CD4-positive, alpha-beta memory T cell (primary cell): ENCODE results near the gene CAMKK1. TPM values are rescaled to one million over a fixed set of nuclear protein-coding genes. Genes with fewer than 3 reads are reported as not detected.
A peak's percentile ranks its signal among the peaks of the same experiment; 100 is the strongest.

Experiments used
- CTCF ChIA-PET: fragments of 350-600 bp; sonication (Branson Sonifier 250); formaldehyde crosslinking; loops from one replicate; lab custom pipeline; 2021; ENCODE audit warnings: inconsistent platforms; ENCODE audit not compliant: partially characterized antibody; lab: Charles Lee
- POLR2A ChIA-PET: fragments of 350-600 bp; sonication (Branson Sonifier 250); formaldehyde crosslinking; loops from one replicate; lab custom pipeline; 2021; ENCODE audit not compliant: partially characterized antibody; lab: Charles Lee
- DNase-seq, 5 donors: peaks; one replicate each; pipeline versions ENCODE4 v3.0.0 to v3.0.0-alpha.2; 2020 to 2022; ENCODE audit warnings: mixed read lengths in 1 of 5
- H3K27ac ChIP-seq: one replicate; pipeline ENCODE4 v1.7.0; 2013; ENCODE audit warnings: low read depth, low read length
- H3K27me3 ChIP-seq: 2 replicates; pipeline ENCODE4 v1.7.0; 2013; ENCODE audit warnings: mild to moderate bottlenecking, low read length, moderate library complexity; ENCODE audit not compliant: insufficient read depth
- H3K36me3 ChIP-seq: 2 replicates; pipeline ENCODE4 v1.7.0; 2013; ENCODE audit warnings: mild to moderate bottlenecking, low read length, moderate library complexity; ENCODE audit not compliant: insufficient read depth
- H3K4me1 ChIP-seq: 2 replicates; pipeline ENCODE4 v1.7.0; 2013; ENCODE audit warnings: mild to moderate bottlenecking, low read length, moderate library complexity; ENCODE audit not compliant: insufficient read depth
- H3K4me3 ChIP-seq, 2 donors: one replicate each; pipeline ENCODE4 v1.7.0; 2013; ENCODE audit warnings: low read length in 2 of 2, mild to moderate bottlenecking in 1 of 2
- H3K9me3 ChIP-seq, 2 donors: one replicate each; pipeline ENCODE4 v1.7.0; 2013; ENCODE audit warnings: low read length in 2 of 2, control low read depth in 1 of 2; ENCODE audit not compliant: control insufficient read depth in 1 of 2
- H3K27ac Mint-ChIP-seq, 7 donors: one replicate each; pipeline ENCODE4 v1.8.0; 2020 to 2021; ENCODE audit warnings: mixed read lengths in 7 of 7, mild to moderate bottlenecking in 6 of 7, inconsistent platforms in 3 of 7, moderate library complexity in 3 of 7
- H3K27me3 Mint-ChIP-seq, 2 donors: one replicate each; pipeline ENCODE4 v1.8.0; 2020 to 2021; ENCODE audit warnings: mixed read lengths in 2 of 2
- H3K36me3 Mint-ChIP-seq, 2 donors: one replicate each; pipeline ENCODE4 v1.8.0; 2020 to 2021; ENCODE audit warnings: mixed read lengths in 2 of 2, inconsistent platforms in 1 of 2, mild to moderate bottlenecking in 1 of 2
- H3K4me1 Mint-ChIP-seq, 4 donors: one replicate each; pipeline ENCODE4 v1.8.0; 2020 to 2021; ENCODE audit warnings: mixed read lengths in 4 of 4, mild to moderate bottlenecking in 1 of 4
- H3K4me3 Mint-ChIP-seq, 8 donors: one replicate each; pipeline ENCODE4 v1.8.0; 2020 to 2021; ENCODE audit warnings: mixed read lengths in 8 of 8, mild to moderate bottlenecking in 7 of 8, moderate library complexity in 6 of 8, inconsistent platforms in 3 of 8
- H3K9me3 Mint-ChIP-seq, 8 donors: one replicate each; pipeline ENCODE4 v1.8.0; 2020 to 2021; ENCODE audit warnings: mixed read lengths in 8 of 8, mild to moderate bottlenecking in 5 of 8, inconsistent platforms in 3 of 8, moderate library complexity in 1 of 8
- intact Hi-C: fragments of 100-400 bp; cut with micrococcal nuclease; formaldehyde crosslinking; loops from one replicate; pipeline ENCODE4 v1.15.1; 2023
- polyA plus RNA-seq, 2 donors: library from polyadenylated mRNA; unstranded; fragments of 300-500 nt; fragmentation: Illumina TruSeq; gene quantifications; one replicate each; pipeline ENCODE4 v1.2.3, GENCODE V29; 2021
- total RNA-seq, 2 experiments: library from RNA; stranded (reverse); gene quantifications; one replicate each; pipeline ENCODE4 v1.2.3, GENCODE V29; 2021

The CAMKK1 gene
- total and polyA plus RNA-seq, 4 experiments from 2014 or later = 0.18 to 3.5 (median 3.0) TPM

DNA sequence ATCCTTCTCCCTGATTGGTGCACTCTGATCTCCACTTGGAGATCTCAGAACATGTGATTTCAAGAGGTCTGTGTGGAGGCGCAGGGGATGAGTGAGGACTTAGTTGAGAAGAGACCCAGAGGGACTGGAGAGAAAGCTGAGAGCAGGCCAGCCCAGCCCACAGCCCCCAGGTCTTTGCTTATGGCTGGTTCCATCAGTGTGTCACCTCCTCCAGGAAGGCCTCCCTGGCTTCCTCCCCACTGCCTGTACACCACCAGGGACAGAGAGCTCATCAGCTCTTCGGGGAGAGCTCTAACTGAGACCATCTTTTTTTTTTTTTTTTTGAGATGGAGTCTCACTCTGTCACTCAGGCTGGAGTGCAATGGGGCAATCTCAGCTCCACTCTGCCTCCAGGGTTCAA is 20.0 kb upstream of the CAMKK1 start:
- Mint-ChIP-seq H3K27me3 (no peaks in the 10 kb centered on the region), H3K4me1 (peaks cover 13 to 62% (median 36%) of the 10 kb centered on the region in 4 donors), H3K4me3 (no peak overlapping the region), H3K27ac (peak overlapping the region in 4 of 7 donors; percentile 30 to 89 (median 66)), H3K36me3 (no peaks in the 10 kb centered on the region), H3K9me3 (no peaks in the 10 kb centered on the region)
- no peaks in the 10 kb centered on the region for H3K27me3 ChIP-seq
- no peak for DNase-seq
- H3K4me3 ChIP-seq = no peak overlapping the region
- no peak overlapping the region for H3K27ac ChIP-seq
- CTCF ChIA-PET = interaction anchor here (0.5 to 6.4 kb wide), 20 partner anchors 9 to 500 kb away, joined by 3 to 138 read pairs (median 10); partner anchors contain the start of gene ATP2A3
- H3K4me1 ChIP-seq = peaks cover 46% of the 10 kb centered on the region
- no peaks in the 10 kb centered on the region for H3K36me3 ChIP-seq
- no peaks in the 10 kb centered on the region for H3K9me3 ChIP-seq
- POLR2A ChIA-PET = interaction anchor here (1.1 to 3.7 kb wide), 4 partner anchors 52 to 121 kb away, joined by 3 to 22 read pairs (median 5); partner anchors contain the start of gene ATP2A3
- intact Hi-C loops = loop anchor here (1.0 to 10.0 kb wide), 3 partner anchors 51 to 176 kb away; no protein-coding TSS in a partner anchor

DNA sequence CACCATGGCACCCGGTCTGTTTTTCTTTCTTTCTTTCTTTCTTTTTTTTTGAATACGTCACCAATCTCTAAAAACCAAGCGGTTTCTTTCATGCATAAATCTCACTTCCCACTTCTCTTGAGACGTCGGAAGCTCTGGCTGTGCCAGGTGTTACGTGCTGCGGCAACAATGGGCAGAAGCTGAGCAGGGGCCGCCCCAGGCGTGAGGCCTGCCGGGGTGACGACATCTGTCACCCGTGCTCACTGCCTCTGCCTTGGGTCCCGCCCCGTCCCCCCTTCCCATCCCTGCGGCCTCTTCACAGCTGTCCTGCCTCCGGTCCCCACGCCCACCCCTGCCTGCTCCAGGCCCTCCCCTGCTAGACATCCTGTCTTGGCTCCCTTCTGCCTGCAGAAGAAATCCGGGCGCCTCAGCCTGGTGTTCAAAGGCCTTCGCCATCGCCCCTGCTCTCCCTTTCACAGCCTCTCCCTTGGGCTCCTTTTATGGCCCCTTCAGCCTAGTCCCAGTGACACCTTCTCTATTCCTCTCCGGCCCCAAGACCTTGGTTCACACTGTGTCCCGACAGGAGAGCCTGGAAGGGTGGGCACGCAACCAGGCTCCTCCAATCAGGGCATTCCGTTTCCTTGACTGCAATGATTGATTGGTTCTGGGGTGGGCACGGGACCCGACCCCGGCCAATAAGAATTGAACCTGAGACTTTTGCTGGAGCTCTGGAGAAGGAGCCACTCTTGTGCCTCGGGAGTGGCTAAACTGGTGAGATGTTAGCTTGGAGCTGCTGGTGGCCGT is 18.6 kb upstream of the CAMKK1 start:
- Mint-ChIP-seq H3K4me3 (peak overlapping the region; percentile 29 to 79 (median 58)), H3K36me3 (no peaks in the 10 kb centered on the region), H3K27me3 (no peaks in the 10 kb centered on the region), H3K9me3 (no peaks in the 10 kb centered on the region), H3K27ac (peak overlapping the region; percentile 80 to 97 (median 94)), H3K4me1 (peaks cover 10 to 49% (median 29%) of the 10 kb centered on the region in 4 donors)
- H3K36me3 ChIP-seq = no peaks in the 10 kb centered on the region
- DNase-seq = peak; percentile 68 to 89 (median 75)
- CTCF ChIA-PET = interaction anchor here (0.6 to 6.4 kb wide), 3 partner anchors 9 to 174 kb away, joined by 4 to 138 read pairs (median 5); no protein-coding TSS in a partner anchor
- intact Hi-C loops = loop anchor here (5.0 to 10.0 kb wide), 2 partner anchors 49 to 163 kb away; no protein-coding TSS in a partner anchor
- no peaks in the 10 kb centered on the region for H3K9me3 ChIP-seq
- peaks cover 34% of the 10 kb centered on the region for H3K4me1 ChIP-seq
- no peaks in the 10 kb centered on the region for H3K27me3 ChIP-seq
- POLR2A ChIA-PET = interaction anchor here (1.0 to 3.7 kb wide), 2 partner anchors 53 to 88 kb away, joined by 4 to 22 read pairs; partner anchors contain the start of gene ATP2A3
- H3K4me3 ChIP-seq = no peak overlapping the region
- peak overlapping the region; percentile 48 for H3K27ac ChIP-seq

DNA sequence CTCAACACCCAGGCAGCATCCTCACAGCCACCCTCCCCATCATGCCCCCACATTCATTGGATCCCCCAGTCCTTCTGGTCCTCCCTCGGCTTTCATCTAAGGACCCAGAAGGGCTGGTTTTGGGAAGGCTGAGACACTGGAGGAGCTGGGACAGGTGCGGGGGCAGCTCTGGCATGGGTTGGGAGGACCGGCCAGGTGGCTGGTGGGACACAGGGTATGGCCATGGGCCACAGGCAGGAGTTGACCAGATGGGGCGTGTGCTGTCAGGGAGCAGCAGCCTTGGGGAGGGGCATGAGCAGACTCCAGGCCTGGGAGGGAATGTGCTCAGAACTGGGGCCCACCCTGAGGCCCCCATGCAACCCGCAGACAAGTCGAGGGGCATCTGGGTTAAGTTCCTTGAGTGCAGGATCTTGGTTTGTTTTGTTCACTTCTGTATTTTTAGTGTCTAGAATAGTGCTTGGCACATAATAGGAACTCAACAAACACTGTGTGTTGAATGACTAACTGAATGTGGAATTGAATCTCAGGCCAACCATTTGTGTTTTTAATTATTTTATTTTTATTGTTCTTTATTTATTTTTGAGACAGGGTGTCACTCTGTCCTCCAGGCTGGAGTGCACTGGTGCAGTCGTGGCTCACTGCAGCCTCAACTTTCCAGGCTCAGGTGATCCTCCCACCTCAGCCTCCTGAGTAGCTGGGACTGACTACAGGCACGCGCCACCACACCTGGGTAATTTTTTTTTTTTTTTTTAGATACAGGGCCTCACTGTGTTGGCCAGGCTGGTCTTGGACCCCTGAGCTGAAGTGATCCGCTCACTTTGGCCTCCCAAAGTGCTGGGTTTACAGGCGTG is 17.8 kb upstream of the CAMKK1 start:
- Histone ChIP-seq H3K4me3 (no peak overlapping the region), H3K4me1 (peaks cover 26% of the 10 kb centered on the region), H3K27ac (peak overlapping the region; percentile 28), H3K27me3 (no peaks in the 10 kb centered on the region), H3K36me3 (no peaks in the 10 kb centered on the region), H3K9me3 (no peaks in the 10 kb centered on the region)
- H3K4me3 Mint-ChIP-seq = peak overlapping the region; percentile 29 to 74 (median 58)
- H3K36me3 Mint-ChIP-seq = no peaks in the 10 kb centered on the region
- peaks cover 10 to 40% (median 23%) of the 10 kb centered on the region in 4 donors for H3K4me1 Mint-ChIP-seq
- H3K27ac Mint-ChIP-seq = peak overlapping the region; percentile 80 to 97 (median 94)
- intact Hi-C loops = loop anchor here (5.0 to 10.0 kb wide), 2 partner anchors 48 to 164 kb away; no protein-coding TSS in a partner anchor
- DNase-seq = peak in 1 of 5 donors; percentile 11
- no peaks in the 10 kb centered on the region for H3K9me3 Mint-ChIP-seq
- H3K27me3 Mint-ChIP-seq = no peaks in the 10 kb centered on the region
- CTCF ChIA-PET = interaction anchor here (0.6 to 6.4 kb wide), 3 partner anchors 9 to 173 kb away, joined by 4 to 138 read pairs (median 5); no protein-coding TSS in a partner anchor
- POLR2A ChIA-PET = interaction anchor here (1.0 kb wide), 1 partner anchor 89 kb away, joined by 4 read pairs; no protein-coding TSS in a partner anchor

DNA sequence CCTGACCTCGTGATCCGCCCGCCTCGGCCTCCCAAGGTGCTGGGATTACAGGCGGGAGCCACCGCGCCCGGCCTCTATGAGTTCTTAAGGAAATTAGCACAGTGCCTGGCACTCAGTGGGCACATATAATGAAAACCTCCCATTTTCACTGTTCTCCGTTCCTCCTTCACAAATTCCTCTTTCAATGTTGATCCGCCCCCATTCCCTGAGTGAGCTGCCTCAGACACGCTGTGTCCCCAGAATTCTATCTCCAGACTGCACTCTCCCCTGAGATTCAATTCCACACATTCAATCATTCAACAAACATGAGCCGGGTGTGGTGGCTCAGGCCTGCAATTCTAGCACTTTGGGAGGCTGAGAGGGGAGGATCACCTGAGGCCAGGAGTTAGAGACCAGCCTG is 16.4 kb upstream of the CAMKK1 start:
- intact Hi-C loops = no loop called here
- Histone ChIP-seq H3K36me3 (no peaks in the 10 kb centered on the region), H3K9me3 (no peaks in the 10 kb centered on the region), H3K4me3 (no peak overlapping the region), H3K27ac (no peak overlapping the region), H3K27me3 (no peaks in the 10 kb centered on the region), H3K4me1 (peaks cover 24% of the 10 kb centered on the region)
- Mint-ChIP-seq H3K36me3 (no peaks in the 10 kb centered on the region), H3K4me1 (peaks cover 10 to 26% (median 19%) of the 10 kb centered on the region in 4 donors), H3K27ac (peak overlapping the region in 2 of 7 donors; percentile 72), H3K27me3 (no peaks in the 10 kb centered on the region), H3K4me3 (no peak overlapping the region), H3K9me3 (no peaks in the 10 kb centered on the region)
- ChIA-PET CTCF (interaction anchor here (2.4 kb wide), 1 partner anchor 8 kb away, joined by 7 read pairs; the partner anchor contains the start of gene P2RX1), POLR2A (no interaction called here)
- no peak for DNase-seq

DNA sequence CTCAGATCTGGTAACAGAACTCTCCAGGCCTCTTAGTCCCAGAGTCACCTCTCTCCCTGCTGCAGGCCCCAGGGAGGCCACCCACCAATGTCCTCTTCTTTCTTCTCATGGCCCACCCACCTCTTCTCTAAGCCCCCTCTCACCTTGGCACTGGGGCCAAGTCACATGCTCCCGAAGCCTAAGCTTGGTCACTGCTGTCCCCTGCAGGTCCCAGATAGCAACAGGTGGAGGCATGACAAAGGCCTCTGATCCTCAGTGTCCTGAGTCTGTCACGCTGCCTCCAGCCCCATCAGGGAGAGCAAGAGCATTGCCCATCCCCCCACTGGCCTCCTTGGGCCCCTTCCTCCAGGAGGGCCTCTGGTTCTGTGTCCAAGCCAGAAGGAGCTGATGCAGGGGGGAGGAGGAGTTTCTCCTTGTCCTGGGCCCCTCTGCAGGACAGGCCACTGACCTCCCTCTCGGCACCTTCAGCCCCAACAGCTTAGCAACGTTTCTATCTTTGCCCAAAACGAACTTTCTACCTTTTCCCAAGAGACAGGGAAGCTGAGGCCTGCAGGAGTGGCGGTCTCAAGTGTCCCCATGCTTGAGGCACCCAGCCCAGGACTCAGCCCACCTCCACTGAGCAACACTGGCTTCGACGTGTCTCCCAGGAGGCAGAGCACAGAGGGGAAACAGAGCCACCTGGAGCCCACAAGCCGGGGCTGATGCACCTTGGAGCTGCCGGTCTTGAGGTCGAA is 14.8 kb upstream of the CAMKK1 start:
- intact Hi-C loops = no loop called here
- CTCF ChIA-PET = interaction anchor here (0.7 to 2.4 kb wide), 4 partner anchors 9 to 170 kb away, joined by 3 to 7 read pairs (median 4); partner anchors contain the start of gene P2RX1

DNA sequence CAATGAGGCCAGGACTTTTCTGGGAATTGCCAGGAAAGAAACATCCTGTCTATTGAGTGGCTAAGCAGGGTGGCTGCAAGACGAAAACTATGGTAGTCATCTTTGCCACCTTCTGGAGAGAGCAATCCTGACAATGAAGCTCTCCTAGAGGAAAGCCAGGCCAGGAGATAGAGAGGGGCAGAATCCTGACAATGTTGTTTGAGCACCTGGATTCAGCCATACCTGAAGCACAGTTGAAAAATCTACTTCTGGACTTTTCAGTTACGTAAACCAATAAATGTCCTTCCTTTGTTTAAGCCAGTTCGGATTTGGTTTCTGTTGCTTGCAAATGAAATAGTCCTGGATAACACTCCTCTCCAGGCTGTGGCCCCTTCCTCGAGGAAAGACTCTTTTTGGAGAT is 14.0 kb upstream of the CAMKK1 start:
- Mint-ChIP-seq H3K9me3 (no peaks in the 10 kb centered on the region), H3K27me3 (no peaks in the 10 kb centered on the region), H3K4me3 (no peak overlapping the region), H3K36me3 (no peaks in the 10 kb centered on the region), H3K4me1 (peaks cover 5 to 16% (median 11%) of the 10 kb centered on the region in 4 donors), H3K27ac (peak overlapping the region in 1 of 7 donors; percentile 13)
- Histone ChIP-seq H3K9me3 (no peaks in the 10 kb centered on the region), H3K27me3 (no peaks in the 10 kb centered on the region), H3K4me3 (no peak overlapping the region), H3K4me1 (peaks cover 14% of the 10 kb centered on the region), H3K36me3 (no peaks in the 10 kb centered on the region), H3K27ac (no peak overlapping the region)
- POLR2A ChIA-PET = no interaction called here
- intact Hi-C loops = no loop called here
- no peak for DNase-seq
- CTCF ChIA-PET = interaction anchor here (0.7 to 2.4 kb wide), 4 partner anchors 10 to 169 kb away, joined by 3 to 7 read pairs (median 4); partner anchors contain the start of gene P2RX1

More for the DNA sequence above, 14.8 kb upstream of the CAMKK1 start:
- Mint-ChIP-seq H3K4me1 (peaks cover 5 to 17% (median 12%) of the 10 kb centered on the region in 4 donors), H3K27me3 (no peaks in the 10 kb centered on the region), H3K9me3 (no peaks in the 10 kb centered on the region), H3K4me3 (no peak overlapping the region), H3K27ac (peak overlapping the region in 4 of 7 donors; percentile 13 to 75 (median 46)), H3K36me3 (no peaks in the 10 kb centered on the region)
- POLR2A ChIA-PET = no interaction called here
- DNase-seq = peak in 1 of 5 donors; percentile 37
- H3K36me3 ChIP-seq = no peaks in the 10 kb centered on the region
- no peaks in the 10 kb centered on the region for H3K9me3 ChIP-seq
- H3K4me1 ChIP-seq = peaks cover 15% of the 10 kb centered on the region
- H3K27me3 ChIP-seq = no peaks in the 10 kb centered on the region
- no peak overlapping the region for H3K27ac ChIP-seq
- H3K4me3 ChIP-seq = no peak overlapping the region
